OCI-LY7 (cell line): Measurements from ENCODE around the gene LY6G6D.

ENCODE experiments used
- CTCF ChIP-seq: fragments of 200-600 bp; sonication (generic); conservative IDR thresholded peaks from 2 replicates; pipeline ENCODE4 v1.5.1; 2014; ENCODE audit warnings: mild to moderate bottlenecking, antibody characterized with exemption, low read length, moderate library complexity, mixed read lengths
- EZH2phosphoT487 ChIP-seq: fragments of 200-600 bp; sonication (generic); IDR thresholded peaks from 2 replicates; pipeline ENCODE4 v1.6.1; 2018; ENCODE audit warnings: low read depth, borderline replicate concordance, mild to moderate bottlenecking, mixed run types, antibody characterized with exemption, low read length, moderate library complexity, mixed read lengths

- no peak for TF ChIP-seq CTCF
- TF ChIP-seq EZH2phosphoT487 = no peak
These were observed 12.8 kb downstream of the LY6G6D start for GRCh38 chr6:31727717-31728671.
